ENCODE results near the gene M1AP. TPM values are rescaled to one million over a fixed set of nuclear protein-coding genes. Genes with fewer than 3 reads are reported as not detected.

Gene M1AP
- total and polyA plus RNA-seq, 9 donors: 0.36 to 0.72 (median 0.45) TPM; not detected in 3

DNA sequence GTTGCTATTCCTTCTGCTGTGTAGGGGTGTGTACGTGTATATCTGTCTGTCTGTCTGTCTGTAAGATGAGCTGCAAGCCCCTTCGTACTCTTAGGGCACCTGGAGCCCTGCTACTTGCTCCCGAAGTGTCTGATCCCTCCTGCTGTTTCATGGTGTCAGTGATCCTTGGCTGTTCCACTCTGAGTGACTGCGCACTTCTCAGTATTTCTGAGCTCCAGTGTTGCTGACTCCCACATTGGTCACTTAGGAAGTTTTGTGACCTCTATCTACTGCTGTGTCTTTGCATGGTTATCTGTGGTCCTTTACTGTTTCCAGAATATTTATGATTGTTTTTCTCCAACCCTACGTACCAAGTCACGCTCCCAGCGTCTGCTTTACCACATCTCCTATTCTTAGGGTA lies 22.1 kb upstream of the M1AP start:
- intact Hi-C loops (cut with DNase I): no loop called here
- H3K27me3 ChIP-seq: no peaks in the 10 kb centered on the region
- no peaks in the 10 kb centered on the region for H3K36me3 ChIP-seq
- no peak for DNase-seq
- H3K9me3 ChIP-seq: no peaks in the 10 kb centered on the region
- TF ChIP-seq POLR2A (IDR thresholded peaks at IDR 0.05) (no peak), EP300 (IDR thresholded peaks at IDR 0.05) (no peak)
- TF ChIP-seq, protein P1, sequence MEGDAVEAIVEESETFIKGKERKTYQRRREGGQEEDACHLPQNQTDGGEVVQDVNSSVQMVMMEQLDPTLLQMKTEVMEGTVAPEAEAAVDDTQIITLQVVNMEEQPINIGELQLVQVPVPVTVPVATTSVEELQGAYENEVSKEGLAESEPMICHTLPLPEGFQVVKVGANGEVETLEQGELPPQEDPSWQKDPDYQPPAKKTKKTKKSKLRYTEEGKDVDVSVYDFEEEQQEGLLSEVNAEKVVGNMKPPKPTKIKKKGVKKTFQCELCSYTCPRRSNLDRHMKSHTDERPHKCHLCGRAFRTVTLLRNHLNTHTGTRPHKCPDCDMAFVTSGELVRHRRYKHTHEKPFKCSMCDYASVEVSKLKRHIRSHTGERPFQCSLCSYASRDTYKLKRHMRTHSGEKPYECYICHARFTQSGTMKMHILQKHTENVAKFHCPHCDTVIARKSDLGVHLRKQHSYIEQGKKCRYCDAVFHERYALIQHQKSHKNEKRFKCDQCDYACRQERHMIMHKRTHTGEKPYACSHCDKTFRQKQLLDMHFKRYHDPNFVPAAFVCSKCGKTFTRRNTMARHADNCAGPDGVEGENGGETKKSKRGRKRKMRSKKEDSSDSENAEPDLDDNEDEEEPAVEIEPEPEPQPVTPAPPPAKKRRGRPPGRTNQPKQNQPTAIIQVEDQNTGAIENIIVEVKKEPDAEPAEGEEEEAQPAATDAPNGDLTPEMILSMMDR (IDR thresholded peaks at IDR 0.05): no peak
- H3K4me3 ChIP-seq: no peak overlapping the region
- H3K27ac ChIP-seq: no peak overlapping the region
- H3K4me1 ChIP-seq (ENCODE audit: insufficient read depth): no peaks in the 10 kb centered on the region
- WGBS, 3 donors: 89 to 93% (median 93%) methylated on average over 7 of the region's 7 CpGs

DNA sequence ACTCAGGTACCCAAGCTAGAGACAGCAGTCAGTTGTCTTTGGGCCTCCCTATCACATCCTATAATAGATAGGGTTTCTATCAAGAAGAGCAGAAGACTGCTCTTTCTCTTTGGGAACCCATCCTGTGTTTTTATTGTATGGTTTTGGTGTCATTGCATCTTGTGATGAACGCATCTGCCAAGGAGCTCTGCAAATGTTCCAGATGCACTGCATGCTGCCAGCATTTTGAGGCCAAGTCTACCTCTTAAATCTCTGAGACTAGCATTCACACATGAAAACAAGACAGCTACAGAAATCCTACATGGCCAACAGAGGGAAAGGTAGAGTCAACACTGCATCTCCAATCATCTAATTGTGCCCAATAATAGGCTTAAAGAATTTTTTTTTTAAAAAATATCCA lies 20.0 kb upstream of the M1AP start:
- Histone ChIP-seq H3K27ac (no peak overlapping the region), H3K4me1 (ENCODE audit: insufficient read depth) (no peaks in the 10 kb centered on the region), H3K36me3 (no peaks in the 10 kb centered on the region), H3K27me3 (no peaks in the 10 kb centered on the region), H3K4me3 (no peak overlapping the region), H3K9me3 (no peaks in the 10 kb centered on the region)
- intact Hi-C loops (cut with DNase I): no loop called here
- TF ChIP-seq, protein P1 (IDR thresholded peaks at IDR 0.05): no peak
- TF ChIP-seq POLR2A (IDR thresholded peaks at IDR 0.05) (no peak), EP300 (IDR thresholded peaks at IDR 0.05) (no peak)
- 70 to 96% (median 89%) methylated on average over 1 of the region's 1 CpG for WGBS, 3 donors
- no peak for DNase-seq

DNA sequence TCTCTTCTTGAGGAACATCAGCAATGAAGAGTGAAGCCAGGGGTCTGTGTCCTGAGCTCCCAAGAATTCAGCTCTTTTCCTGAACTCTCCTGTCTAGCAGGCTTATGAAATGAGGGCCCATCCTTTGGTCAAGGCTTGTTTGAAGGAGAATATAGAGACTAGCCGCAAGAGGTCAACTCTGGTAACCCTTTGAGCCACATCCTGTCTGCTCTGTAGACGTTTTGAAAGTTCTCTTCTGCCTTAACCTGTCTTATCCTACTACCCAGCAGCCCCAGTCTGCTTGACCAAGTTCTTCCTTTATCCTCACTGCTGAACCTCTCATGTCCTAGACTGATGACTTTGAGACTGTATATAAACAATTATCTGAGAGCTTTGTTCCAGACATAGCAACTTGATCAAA lies 11.3 kb upstream of the M1AP start:
- no peak overlapping the region for H3K4me3 ChIP-seq
- WGBS, 3 donors: 59 to 67% (median 64%) methylated on average over 2 of the region's 2 CpGs
- intact Hi-C loops (cut with DNase I): no loop called here
- DNase-seq: no peak
- no peaks in the 10 kb centered on the region for H3K9me3 ChIP-seq
- H3K27ac ChIP-seq: no peak overlapping the region
- no peaks in the 10 kb centered on the region for H3K36me3 ChIP-seq
- H3K27me3 ChIP-seq: no peaks in the 10 kb centered on the region
- TF ChIP-seq, protein P1 (IDR thresholded peaks at IDR 0.05): no peak
- TF ChIP-seq POLR2A (IDR thresholded peaks at IDR 0.05): no peak
- TF ChIP-seq EP300 (IDR thresholded peaks at IDR 0.05): no peak
- no peaks in the 10 kb centered on the region for H3K4me1 ChIP-seq (ENCODE audit: insufficient read depth)

DNA sequence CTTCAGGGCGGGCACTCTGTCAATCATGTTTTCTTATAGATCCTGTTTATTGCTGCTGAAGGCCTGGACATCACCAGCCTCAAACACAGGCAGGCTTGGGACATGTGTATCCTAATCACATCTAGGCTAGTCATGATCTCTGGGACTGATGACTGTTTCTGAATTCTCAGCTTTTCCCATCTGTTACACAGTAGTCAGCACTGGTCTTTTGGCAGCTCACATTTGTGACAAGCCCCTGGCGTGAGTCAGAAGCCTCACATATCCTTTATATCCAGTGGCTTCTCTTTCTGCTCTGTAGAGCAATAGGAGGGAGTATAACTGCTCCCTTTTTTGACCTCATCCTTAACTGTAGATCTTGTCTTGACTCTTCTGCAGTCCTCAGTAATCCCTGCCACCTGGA lies 10.4 kb upstream of the M1AP start:
- H3K27me3 ChIP-seq: no peaks in the 10 kb centered on the region
- no peak overlapping the region for H3K27ac ChIP-seq
- no peaks in the 10 kb centered on the region for H3K36me3 ChIP-seq
- peaks cover 2% of the 10 kb centered on the region for H3K4me1 ChIP-seq (ENCODE audit: insufficient read depth)
- H3K4me3 ChIP-seq: no peak overlapping the region
- TF ChIP-seq POLR2A (IDR thresholded peaks at IDR 0.05) (no peak), EP300 (IDR thresholded peaks at IDR 0.05) (no peak)
- TF ChIP-seq, protein P1 (IDR thresholded peaks at IDR 0.05): no peak
- no peaks in the 10 kb centered on the region for H3K9me3 ChIP-seq
- no peak for DNase-seq
- intact Hi-C loops (cut with DNase I): no loop called here
- WGBS, 3 donors: 95 to 97% (median 97%) methylated on average over 2 of the region's 2 CpGs

DNA sequence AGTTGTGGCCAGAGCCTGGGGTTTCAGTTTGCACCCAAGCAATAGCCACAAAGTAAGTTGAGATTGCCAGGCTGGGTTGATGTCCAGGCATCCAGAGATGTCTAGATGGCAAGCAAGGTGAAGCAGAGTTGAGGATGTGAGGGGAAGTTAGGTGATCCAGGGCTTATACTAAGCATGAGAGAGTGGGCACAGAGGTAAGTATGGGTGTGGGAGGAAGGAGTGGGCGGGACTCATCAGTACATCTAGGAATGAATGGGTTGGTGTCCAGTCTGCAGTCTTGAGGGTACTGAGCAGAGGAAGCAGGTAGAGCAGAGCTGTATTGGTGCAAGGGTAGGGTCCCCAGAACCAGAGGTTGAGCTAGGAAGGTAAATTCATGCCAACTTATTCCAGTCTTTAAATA lies 7.4 kb upstream of the M1AP start:
- Histone ChIP-seq H3K36me3 (no peaks in the 10 kb centered on the region), H3K27ac (no peak overlapping the region), H3K9me3 (no peaks in the 10 kb centered on the region), H3K27me3 (no peaks in the 10 kb centered on the region), H3K4me3 (no peak overlapping the region), H3K4me1 (ENCODE audit: insufficient read depth) (peaks cover 2% of the 10 kb centered on the region)
- TF ChIP-seq, protein P1 (IDR thresholded peaks at IDR 0.05): no peak
- TF ChIP-seq POLR2A (IDR thresholded peaks at IDR 0.05) (no peak), EP300 (IDR thresholded peaks at IDR 0.05) (no peak)
- intact Hi-C loops (cut with DNase I): no loop called here
- WGBS, 3 donors: 88 to 100% (median 89%) methylated on average over 1 of the region's 1 CpG
- no peak for DNase-seq
